GM12801 (cell line): Measurements from ENCODE around the gene SLX4IP.

Experiments
- CTCF ChIP-seq: IDR thresholded peaks from one replicate; pipeline ENCODE4 v1.5.1; 2011; ENCODE audit warnings: control low read depth; ENCODE audit not compliant: insufficient read length; ENCODE audit errors: extremely low read depth

SLX4IP gene

GRCh38 chr20:10432079-10432478 is 3.0 kb upstream of the SLX4IP start:
- TF ChIP-seq CTCF, result no peak

- no peak for TF ChIP-seq CTCF
Observed at GRCh38 chr20:10433014-10433622, 2.0 kb upstream of the SLX4IP start.

GRCh38 chr20:10433623-10434466 is 1.3 kb upstream of the SLX4IP start, which contains the start of gene MKKS:
Gene MKKS, minus strand, starts transcription at chr20:10434222. Its CDS starts 20,708 bp downstream, at chr20:10413514.
- TF ChIP-seq CTCF, result no peak

- no peak for TF ChIP-seq CTCF
Observed at GRCh38 chr20:10434467-10434831, 656 bp upstream of the SLX4IP start.

- no peak for TF ChIP-seq CTCF
Observed at GRCh38 chr20:10436053-10436699, 1.1 kb downstream of the SLX4IP start.

- no peak for TF ChIP-seq CTCF
Observed at GRCh38 chr20:10438217-10438616, 3.1 kb downstream of the SLX4IP start.

GRCh38 chr20:10443936-10444335 is 8.8 kb downstream of the SLX4IP start:
- TF ChIP-seq CTCF, result no peak
